Esophagus muscularis mucosa (tissue), 4 donors: Measurements from ENCODE around the gene GSTK1. TPM values are rescaled to one million over a fixed set of nuclear protein-coding genes. Genes with fewer than 3 reads are reported as not detected.

Experiments
- DNase-seq: peaks from one replicate; pipeline ENCODE4 v3.0.0-alpha.2; 2017; ENCODE audit errors: extremely low spot score
- H3K27ac ChIP-seq, 4 donors: fragments of 200-600 bp; sonication (generic); replicated peaks in 1 of 4; 1 replicate in 3 of 4; 2 replicates in 1 of 4; pipeline ENCODE4 v1.5.1; 2016 to 2019; ENCODE audit warnings: mild to moderate bottlenecking in 1 of 4
- H3K27me3 ChIP-seq, 4 donors: fragments of 200-600 bp; sonication (generic); one replicate each; pipeline versions ENCODE4 v1.5.1 to v1.6.0; 2016 to 2019
- H3K36me3 ChIP-seq, 4 donors: fragments of 200-600 bp; sonication (generic); one replicate each; pipeline ENCODE4 v1.5.1; 2016 to 2019
- H3K4me1 ChIP-seq, 4 donors: fragments of 200-600 bp; sonication (generic); one replicate each; pipeline ENCODE4 v1.5.1; 2016 to 2019
- H3K4me3 ChIP-seq, 4 donors: fragments of 200-600 bp; sonication (generic); 1 replicate in 2 of 4; 2 replicates in 2 of 4; pipeline ENCODE4 v1.5.1; 2016 to 2019; ENCODE audit warnings: mild to moderate bottlenecking in 4 of 4, moderate library complexity in 1 of 4
- H3K9me3 ChIP-seq, 4 donors: fragments of 200-600 bp; sonication (generic); 1 replicate in 3 of 4; 2 replicates in 1 of 4; pipeline ENCODE4 v1.5.1; 2016 to 2019
- EP300 ChIP-seq: sonication (generic); formaldehyde crosslinking; IDR thresholded peaks from one replicate; pipeline ENCODE4 v1.6.1; 2017; ENCODE audit warnings: antibody characterized with exemption
- POLR2A ChIP-seq: fragments of 450-650 bp; IDR thresholded peaks from one replicate; pipeline ENCODE4 v1.6.1; 2017; ENCODE audit warnings: antibody characterized with exemption, moderate library complexity, mild to moderate bottlenecking, low read depth
- POLR2AphosphoS5 ChIP-seq, 2 donors: sonication (generic); formaldehyde crosslinking; IDR thresholded peaks; one replicate each; pipeline ENCODE4 v1.6.1; 2017; ENCODE audit warnings: antibody characterized with exemption in 2 of 2
- WGBS: methylation state at CpG from one replicate; pipeline ENCODE4 v1.1.5; 2018; 5-methylcytosine and 5-hydroxymethylcytosine counted together
- intact Hi-C: fragments of 100-400 bp; cut with DNase I; formaldehyde crosslinking; loops from one replicate; pipeline ENCODE4 v1.15.1; 2023
- total RNA-seq, 4 donors: library from RNA; depleted of rRNA; stranded (reverse); fragments of >200 nt; gene quantifications; one replicate each; pipeline versions ENCODE4 v1.1.0 to v1.2.1, GENCODE V29; 2016
- TF ChIP-seq, protein P1 (sequence below), 3 experiments: fragments of 200-600 bp in 2 of 3; fragments of 450-650 bp in 1 of 3; sonication (generic) in 2 of 3; IDR thresholded peaks; one replicate each; pipeline ENCODE4 v1.5.1; 2017 to 2019; ENCODE audit warnings: antibody characterized with exemption in 3 of 3, mild to moderate bottlenecking in 2 of 3, moderate library complexity in 1 of 3

GSTK1 gene
- total RNA-seq, 4 donors from 2014 or later: 91.8 to 123 (median 110) TPM

DNA sequence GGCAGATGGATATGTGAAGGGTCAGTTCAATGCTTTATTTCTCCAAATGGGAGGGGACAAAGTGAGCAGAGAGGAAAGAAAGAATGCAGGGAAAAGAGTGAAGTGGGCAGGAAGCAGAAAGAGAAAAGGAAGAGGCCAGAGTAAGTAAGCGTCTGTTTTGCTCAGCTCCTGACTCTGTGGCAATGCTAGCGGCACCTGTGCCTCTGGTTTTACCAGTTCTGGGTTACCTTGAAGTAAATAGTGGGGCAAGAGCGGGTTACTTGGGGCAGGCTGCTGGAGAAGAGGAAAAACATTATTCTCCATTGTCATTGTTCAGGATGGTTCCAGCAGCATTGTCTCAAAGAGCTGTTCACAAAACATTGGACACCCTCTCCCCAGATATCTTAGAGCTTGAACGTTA, 39.5 kb upstream of the GSTK1 start:
- Histone ChIP-seq H3K9me3 (no peaks in the 10 kb centered on the region), H3K27me3 (peaks cover 0 to 2% (median 0%) of the 10 kb centered on the region in 4 donors), H3K27ac (no peak overlapping the region), H3K36me3 (no peaks in the 10 kb centered on the region), H3K4me1 (peaks cover 0 to 12% (median 9%) of the 10 kb centered on the region in 4 donors), H3K4me3 (no peak overlapping the region)
- intact Hi-C loops: no loop called here
- DNase-seq: no peak
- 78% methylated on average over 4 of the region's 4 CpGs for WGBS
- TF ChIP-seq EP300: no peak
- TF ChIP-seq, protein P1, sequence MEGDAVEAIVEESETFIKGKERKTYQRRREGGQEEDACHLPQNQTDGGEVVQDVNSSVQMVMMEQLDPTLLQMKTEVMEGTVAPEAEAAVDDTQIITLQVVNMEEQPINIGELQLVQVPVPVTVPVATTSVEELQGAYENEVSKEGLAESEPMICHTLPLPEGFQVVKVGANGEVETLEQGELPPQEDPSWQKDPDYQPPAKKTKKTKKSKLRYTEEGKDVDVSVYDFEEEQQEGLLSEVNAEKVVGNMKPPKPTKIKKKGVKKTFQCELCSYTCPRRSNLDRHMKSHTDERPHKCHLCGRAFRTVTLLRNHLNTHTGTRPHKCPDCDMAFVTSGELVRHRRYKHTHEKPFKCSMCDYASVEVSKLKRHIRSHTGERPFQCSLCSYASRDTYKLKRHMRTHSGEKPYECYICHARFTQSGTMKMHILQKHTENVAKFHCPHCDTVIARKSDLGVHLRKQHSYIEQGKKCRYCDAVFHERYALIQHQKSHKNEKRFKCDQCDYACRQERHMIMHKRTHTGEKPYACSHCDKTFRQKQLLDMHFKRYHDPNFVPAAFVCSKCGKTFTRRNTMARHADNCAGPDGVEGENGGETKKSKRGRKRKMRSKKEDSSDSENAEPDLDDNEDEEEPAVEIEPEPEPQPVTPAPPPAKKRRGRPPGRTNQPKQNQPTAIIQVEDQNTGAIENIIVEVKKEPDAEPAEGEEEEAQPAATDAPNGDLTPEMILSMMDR (IDR thresholded peaks at IDR 0.05): no peak

DNA sequence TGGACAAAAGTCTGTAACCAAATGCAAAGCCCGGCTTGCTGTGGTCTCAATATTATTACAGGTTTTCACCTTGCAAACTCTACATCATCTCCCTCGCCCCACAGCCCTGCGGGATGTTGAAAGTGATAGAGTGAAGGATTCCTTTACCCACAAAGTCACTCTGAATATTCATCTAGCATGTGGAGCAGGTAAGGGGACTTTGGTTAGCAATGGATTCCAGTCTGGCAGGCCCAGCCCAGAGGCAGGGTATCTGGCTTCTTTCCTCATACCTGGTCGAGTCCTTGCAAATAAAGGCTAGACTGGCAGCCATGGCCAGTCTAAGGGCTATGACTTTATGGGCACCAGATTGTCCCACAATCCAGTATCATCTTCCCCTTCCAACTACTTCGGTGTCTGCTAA, 38.2 kb upstream of the GSTK1 start:
- H3K4me3 ChIP-seq: no peak overlapping the region
- TF ChIP-seq, protein P1 (IDR thresholded peaks at IDR 0.05): no peak
- no peak for TF ChIP-seq POLR2A
- no peak for TF ChIP-seq EP300
- TF ChIP-seq POLR2AphosphoS5 (IDR thresholded peaks at IDR 0.05): no peak
- intact Hi-C loops: no loop called here
- H3K27me3 ChIP-seq: no peaks in the 10 kb centered on the region
- no peaks in the 10 kb centered on the region for H3K9me3 ChIP-seq
- H3K4me1 ChIP-seq: peaks cover 0 to 15% (median 9%) of the 10 kb centered on the region in 4 donors
- 85% methylated on average over 5 of the region's 5 CpGs for WGBS
- no peaks in the 10 kb centered on the region for H3K36me3 ChIP-seq
- DNase-seq: no peak
- no peak overlapping the region for H3K27ac ChIP-seq

DNA sequence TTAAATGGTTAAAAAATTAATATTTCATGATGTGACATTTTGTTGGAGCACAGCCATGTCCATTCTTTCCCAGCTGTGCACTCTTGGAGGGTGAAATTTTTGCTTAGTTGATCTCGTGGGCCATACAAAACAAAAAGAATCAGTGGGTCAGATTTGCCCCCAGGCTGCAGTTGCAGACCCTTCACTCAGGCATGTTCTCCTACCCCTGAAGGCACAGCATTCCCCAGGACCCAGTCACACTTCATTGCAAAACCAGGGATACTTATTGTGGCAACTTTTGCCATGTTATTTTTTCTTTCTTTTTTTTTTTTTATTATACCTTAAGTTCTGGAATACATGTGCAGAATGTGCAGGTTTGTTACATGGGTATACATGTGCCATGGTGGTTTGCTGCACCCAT, 35.4 kb upstream of the GSTK1 start:
- no peak overlapping the region for H3K27ac ChIP-seq
- H3K9me3 ChIP-seq: peaks cover 0 to under 1% (median 0%) of the 10 kb centered on the region in 4 donors
- no peak for TF ChIP-seq POLR2A
- no peak for TF ChIP-seq EP300
- TF ChIP-seq POLR2AphosphoS5 (IDR thresholded peaks at IDR 0.05): no peak
- TF ChIP-seq, protein P1 (IDR thresholded peaks at IDR 0.05): no peak
- intact Hi-C loops: no loop called here
- DNase-seq: no peak
- no peaks in the 10 kb centered on the region for H3K27me3 ChIP-seq
- H3K4me3 ChIP-seq: no peak overlapping the region
- whole genome bisulfite sequencing: 32% methylated on average over 1 of the region's 1 CpG
- peaks cover 0 to 15% (median 9%) of the 10 kb centered on the region in 4 donors for H3K4me1 ChIP-seq
- H3K36me3 ChIP-seq: no peaks in the 10 kb centered on the region

DNA sequence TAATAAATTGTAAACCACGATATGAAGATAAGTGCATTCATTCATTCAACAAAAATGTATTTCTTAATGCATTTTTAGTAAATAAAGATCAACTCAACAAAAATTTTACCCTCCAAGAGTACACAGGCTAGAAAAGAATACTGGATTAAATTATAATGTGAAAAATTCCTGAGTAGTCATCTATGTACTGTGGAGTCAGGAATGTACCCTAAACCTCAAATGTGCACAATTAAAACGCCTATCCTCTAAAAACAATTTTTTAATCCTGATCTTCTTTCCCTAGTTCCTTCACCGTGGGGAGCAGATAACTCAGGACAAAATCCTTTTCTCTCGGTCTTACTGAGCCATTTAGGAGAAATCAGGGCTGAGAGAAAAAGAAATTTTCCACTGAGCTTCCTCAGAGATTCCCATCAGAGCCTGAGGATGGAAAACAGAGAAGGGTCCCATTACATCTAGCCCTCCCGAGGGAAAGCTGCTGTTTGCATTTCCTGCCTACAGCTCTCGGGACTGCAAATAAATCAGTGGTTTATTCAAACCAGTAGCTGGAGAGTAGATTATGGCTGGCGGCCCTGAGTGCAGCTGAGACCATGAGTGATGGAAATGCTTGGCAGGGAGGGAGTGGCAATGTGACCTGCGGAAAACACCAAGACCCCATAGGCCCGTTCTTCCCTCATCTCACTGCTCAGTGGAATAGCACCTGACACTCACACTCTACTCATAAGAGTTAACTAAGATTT, 34.0 kb upstream of the GSTK1 start:
- Histone ChIP-seq H3K4me3 (no peak overlapping the region), H3K36me3 (no peaks in the 10 kb centered on the region), H3K9me3 (peaks cover 0 to 7% (median 0%) of the 10 kb centered on the region in 4 donors), H3K27me3 (no peaks in the 10 kb centered on the region), H3K4me1 (peaks cover 0 to 15% (median 9%) of the 10 kb centered on the region in 4 donors), H3K27ac (no peak overlapping the region)
- intact Hi-C loops: no loop called here
- WGBS: 58% methylated on average over 9 of the region's 9 CpGs
- DNase-seq: no peak
- TF ChIP-seq POLR2AphosphoS5 (IDR thresholded peaks at IDR 0.05) (no peak), EP300 (no peak), POLR2A (no peak)
- TF ChIP-seq, protein P1 (IDR thresholded peaks at IDR 0.05): no peak
